DOHH2 (cell line): ENCODE measurements around the gene KPRP.
A peak's percentile ranks its signal among the peaks of the same experiment; 100 is the strongest.

Experiments
- EZH2phosphoT487 ChIP-seq: fragments of 200-600 bp; sonication (generic); IDR thresholded peaks from 2 replicates; pipeline ENCODE4 v1.6.1; 2017; ENCODE audit warnings: borderline replicate concordance, mild to moderate bottlenecking, antibody characterized with exemption, low read length, moderate library complexity, mixed read lengths
- TF ChIP-seq, protein P1 (sequence below): fragments of 200-600 bp; sonication (generic); IDR thresholded peaks from one replicate; pipeline ENCODE4 v1.5.1; 2014; ENCODE audit warnings: antibody characterized with exemption, mild to moderate bottlenecking, low read depth, low read length; ENCODE audit not compliant: poor library complexity, severe bottlenecking

DNA sequence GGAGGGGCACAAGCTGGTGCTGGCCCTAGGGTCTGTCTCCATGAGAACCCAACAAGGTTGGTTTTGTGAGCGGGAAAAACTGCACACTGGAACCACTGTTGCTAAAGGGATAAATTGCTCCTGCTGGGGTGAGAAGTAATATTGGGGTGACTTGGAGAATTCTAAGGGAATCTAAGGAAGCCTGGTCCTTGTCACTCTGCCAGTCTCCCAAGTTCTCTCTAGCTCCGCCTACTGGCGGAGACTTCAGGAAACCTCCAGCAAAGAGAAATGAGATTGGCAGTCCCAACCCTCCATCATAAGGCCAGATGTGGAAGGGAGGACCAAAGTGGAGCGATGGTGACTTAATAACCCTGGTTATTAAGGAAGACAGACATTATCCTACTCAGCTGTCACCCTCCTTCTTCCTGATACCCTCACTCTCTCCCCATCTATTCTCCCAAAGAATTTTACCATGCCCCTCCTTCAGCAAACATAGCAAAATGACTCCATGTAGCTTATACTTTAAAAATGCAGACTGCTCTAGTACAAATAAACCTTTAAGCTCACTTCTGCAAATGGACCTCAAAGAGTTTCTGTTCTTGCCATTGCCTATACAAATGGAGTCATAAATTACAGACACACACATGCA is 19.8 kb downstream of the KPRP start:
- TF ChIP-seq, protein P1, sequence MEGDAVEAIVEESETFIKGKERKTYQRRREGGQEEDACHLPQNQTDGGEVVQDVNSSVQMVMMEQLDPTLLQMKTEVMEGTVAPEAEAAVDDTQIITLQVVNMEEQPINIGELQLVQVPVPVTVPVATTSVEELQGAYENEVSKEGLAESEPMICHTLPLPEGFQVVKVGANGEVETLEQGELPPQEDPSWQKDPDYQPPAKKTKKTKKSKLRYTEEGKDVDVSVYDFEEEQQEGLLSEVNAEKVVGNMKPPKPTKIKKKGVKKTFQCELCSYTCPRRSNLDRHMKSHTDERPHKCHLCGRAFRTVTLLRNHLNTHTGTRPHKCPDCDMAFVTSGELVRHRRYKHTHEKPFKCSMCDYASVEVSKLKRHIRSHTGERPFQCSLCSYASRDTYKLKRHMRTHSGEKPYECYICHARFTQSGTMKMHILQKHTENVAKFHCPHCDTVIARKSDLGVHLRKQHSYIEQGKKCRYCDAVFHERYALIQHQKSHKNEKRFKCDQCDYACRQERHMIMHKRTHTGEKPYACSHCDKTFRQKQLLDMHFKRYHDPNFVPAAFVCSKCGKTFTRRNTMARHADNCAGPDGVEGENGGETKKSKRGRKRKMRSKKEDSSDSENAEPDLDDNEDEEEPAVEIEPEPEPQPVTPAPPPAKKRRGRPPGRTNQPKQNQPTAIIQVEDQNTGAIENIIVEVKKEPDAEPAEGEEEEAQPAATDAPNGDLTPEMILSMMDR, result peak; percentile 58
- TF ChIP-seq EZH2phosphoT487, result no peak
